ENCODE measurements around the gene SMIM8.
"Not testable (repeated sequence)": the region's sequence is repeated elsewhere in the genome, so short reads cannot be mapped to it uniquely, and the experiment has no call there.

SMIM8 gene, protein sequence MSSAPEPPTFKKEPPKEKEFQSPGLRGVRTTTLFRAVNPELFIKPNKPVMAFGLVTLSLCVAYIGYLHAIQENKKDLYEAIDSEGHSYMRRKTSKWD

DNA sequence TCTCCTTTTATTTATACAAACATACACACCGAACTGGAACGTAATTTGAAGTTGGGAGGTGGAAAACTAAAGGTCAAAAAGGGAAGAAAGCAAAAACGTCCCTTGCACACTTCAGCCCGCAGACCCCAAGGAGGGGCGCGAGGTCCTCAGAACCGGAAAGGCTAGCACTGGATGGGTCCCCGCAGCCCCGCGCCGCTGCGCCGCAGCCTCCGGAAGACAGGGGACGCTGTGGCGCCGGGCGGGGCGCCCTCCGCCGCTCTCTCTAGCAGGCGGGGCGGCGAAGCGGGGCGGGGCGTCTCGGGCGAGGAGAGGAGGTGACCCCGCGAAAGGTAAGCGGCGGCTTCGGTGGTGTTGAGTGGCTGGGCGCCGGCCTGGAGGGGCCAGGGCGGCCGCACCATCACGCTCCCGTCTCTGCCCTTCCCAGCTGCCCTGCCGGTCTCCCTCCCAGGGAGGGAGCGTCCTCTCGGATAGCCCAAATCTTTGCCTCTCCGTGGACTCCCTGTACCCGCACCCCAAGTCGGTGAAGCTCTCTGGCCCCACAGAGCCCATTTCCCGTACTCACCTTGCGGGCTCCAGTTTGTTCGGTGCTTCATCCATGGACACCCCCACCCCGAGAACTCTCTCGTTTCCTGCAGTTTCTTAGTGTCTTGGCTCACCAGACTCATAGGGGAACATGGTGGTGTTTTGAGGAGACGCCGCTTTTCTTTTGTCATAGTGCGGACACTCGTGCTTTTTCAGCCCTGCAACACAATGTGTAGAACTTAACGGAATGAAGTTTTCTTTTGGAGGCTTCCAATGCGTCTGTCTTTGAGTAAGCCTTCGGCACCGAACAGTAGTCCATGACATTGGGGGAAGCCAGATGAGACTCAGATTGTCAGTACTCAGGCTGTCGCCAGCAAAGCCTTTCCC lies at the start of gene SMIM8:
TSS of gene SMIM8 (plus strand) at position 285 of the 909 bp plus-strand sequence. CDS start 14,444 bp downstream, outside the sequence.
- DNase-seq (ENCODE audit: low read depth): peak; percentile 71

DNA sequence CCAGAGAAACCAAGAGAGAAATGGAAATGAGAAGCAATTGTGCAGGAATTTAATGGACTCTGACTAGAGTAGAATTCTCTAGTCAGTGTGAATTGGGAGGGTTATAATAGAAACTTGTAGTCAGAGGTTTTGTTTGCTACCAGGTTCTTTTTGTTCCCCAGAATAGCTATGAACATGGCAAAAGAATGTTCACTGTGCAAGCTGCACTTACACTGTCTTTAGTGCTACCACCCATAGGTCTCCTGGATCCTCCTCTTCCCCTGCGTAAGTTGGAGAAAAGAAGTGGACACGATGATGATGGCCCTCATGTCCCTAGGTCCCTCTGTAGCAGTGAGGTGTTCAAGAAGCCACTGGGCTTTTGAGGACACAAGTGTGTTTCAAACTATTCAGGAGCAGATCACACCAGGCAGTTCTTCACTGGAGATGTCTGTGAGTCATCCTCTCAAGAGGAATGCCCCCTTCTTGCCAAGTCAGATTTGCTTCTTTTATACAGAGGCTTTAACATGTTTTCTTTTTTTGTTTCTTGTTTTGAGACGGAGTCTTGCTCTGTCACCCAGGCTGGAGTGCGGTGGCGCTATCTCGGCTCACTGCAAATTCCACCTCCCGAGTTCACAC lies 47.6 kb upstream of the SMIM8 start:
- no peak for DNase-seq (ENCODE audit: low read depth)

DNA sequence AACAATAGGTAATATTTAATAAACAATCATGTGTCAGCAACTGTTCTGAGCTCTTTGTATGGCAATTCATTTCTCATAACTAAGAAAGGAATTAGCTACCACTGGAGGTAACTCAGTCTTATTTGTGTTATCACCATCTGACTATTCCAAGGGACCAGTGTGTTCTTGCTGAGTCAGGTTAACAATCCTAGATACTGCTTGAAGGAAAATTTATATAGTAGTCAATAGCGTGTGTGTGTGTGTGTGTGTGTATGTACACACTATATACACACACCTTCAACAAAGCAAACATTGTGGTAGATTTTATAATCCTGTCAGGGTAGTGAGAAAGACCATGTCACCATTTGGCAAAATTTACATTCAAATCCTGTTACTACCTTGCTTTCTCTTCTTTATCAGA lies 45.8 kb upstream of the SMIM8 start:
- DNase-seq (ENCODE audit: low read depth): no peak

DNA sequence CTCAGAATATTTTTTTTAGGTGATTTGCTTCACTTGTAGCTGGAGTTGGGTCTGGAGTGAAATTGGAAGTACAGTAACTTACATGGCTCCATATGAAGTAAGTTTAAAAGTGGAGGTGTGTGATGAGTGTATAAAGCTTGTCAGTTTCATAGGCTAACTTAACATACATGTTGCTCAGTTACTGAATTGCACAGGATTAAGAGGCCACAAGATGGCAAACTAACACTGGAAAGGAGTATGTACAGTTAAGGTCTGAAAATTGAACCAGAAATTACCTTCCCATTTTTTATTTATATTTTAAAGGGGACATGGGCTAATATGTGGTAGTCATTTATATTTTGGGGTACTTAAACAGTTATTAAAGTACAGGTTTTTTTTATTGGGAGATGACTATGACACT lies 45.3 kb upstream of the SMIM8 start:
- DNase-seq (ENCODE audit: low read depth): no peak

DNA sequence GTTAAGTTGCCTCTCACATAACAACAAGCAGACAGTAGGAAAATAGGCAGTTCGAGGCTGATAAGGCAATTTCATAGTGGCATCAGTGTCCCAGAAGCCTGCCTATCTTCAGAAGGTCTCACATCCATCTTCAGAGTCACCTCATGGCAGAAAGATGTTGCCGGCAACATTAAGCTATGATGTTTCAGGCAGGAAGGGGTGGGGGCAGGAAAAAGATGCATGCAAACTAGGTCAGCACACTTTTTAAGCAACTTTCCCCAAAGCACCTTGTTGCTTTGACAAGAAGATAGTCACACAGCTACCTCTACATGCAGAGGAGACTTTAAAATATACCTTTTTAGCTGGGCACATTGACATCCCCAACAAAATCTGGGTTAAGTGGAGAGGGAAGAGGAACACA lies 43.2 kb upstream of the SMIM8 start:
- no peak for DNase-seq (ENCODE audit: low read depth)

DNA sequence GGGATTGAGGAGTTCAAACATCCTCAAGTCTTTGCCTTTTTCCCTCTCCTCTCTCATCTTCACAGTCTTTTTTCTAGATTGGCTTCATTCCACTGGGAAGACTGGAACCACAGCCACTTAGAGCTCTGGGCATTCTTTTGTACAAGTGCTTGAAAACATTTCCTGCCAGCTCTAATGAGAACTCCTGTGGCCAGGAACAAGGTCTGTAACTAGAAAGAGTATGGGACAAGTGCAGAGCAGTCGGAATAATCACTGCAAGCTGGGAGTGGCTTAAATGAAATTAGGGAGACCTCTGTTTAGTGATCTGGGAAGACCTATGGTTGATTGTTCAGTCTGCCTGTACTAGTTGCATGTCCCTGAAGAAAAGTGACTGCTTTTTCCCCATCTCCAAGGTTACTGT lies 41.0 kb upstream of the SMIM8 start:
- no peak for DNase-seq (ENCODE audit: low read depth)

DNA sequence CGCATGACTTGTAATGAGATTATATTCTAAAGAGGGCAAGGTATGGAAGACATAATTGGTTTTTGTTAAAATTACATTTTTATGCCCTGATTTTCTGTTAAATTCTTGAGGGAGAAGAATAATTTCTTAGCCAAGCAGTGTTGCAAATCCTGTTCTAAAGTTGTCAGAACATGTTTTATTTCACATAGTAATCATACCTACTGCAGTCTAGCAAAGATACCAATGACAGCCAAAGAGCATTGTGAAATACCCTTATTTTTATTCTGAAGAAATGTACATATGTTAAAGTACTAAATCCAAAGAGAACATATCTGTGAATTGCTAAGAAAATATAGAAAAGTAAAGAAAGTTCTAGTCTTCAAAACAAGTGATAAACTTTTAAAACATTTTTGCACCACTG lies 39.6 kb upstream of the SMIM8 start:
- DNase-seq (ENCODE audit: low read depth): no peak

DNA sequence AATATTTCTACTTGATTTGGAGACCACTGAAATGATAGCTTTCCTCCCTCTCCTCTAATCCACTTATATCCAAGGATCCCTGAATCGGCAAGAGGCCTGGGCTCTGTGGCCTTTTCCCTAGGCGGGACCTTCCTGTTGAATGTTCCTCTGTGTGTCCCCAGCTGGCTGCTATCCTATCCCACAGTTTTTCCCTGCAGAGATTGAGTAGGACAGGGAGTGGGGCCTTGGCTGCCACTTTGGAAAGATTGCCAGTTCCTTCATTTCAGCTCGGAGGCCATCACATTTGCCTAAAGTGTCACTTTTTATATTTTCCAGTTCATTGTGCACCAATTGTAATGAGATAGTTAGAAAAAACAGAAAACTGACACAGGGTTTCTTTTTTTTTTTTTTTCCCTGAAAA lies 38.9 kb upstream of the SMIM8 start:
- no peak for DNase-seq (ENCODE audit: low read depth)

DNA sequence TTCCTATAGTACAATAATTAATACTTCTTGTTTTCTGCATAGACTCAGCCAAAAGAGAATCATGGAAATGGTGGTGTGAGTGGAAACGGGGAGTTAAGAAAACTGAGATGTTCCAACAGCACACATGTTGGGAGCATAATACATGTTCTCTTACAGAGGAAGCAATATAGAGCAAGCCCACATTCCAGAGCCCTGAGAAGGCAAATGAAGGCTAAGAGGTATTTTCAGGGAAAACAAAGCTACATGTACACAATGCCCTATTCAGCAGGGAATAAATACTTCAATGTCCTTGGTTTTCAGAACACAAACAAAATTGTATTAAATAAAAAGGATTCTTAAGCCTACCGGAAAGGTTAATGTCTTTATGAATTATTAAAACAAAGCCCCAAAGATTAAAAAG lies 35.1 kb upstream of the SMIM8 start:
- DNase-seq (ENCODE audit: low read depth): no peak

DNA sequence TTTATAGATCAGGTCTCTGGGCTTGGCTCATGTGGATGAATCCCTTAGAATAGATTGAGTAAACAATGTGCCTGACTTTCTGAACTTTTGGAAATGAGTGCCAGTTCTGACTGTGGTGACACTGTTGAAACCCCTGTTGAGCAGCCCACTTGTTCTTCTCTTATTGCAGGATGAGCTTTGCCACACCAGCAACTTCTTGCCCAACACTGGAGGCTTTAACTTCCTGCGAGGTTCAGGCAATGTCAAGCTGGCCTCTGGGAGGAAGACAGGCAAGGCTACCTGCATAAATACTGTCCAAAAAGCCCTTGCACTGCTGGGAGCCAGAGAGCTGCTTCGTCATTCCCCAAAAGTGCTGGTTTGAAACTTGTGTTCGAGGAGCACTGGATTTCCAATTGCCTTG lies 32.8 kb upstream of the SMIM8 start:
- DNase-seq (ENCODE audit: low read depth): no peak

DNA sequence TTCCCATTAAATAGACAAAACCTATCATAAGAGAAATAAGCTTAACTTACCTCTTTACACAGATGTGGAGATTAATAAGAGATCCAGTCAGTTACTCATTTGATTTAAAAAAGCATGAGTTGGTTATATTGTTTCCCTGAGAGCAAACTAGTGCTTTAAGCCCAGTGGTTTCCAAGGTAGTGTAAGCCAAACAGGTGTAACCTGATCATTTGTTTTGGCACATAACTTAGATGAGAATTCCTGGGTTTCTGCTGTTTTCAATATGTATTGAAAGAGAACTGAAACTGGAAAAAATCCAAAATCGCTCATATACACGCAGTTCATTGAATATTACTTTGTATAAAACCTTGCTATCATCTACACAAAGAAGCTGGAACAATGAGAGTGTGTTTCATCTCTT lies 30.5 kb upstream of the SMIM8 start:
- DNase-seq (ENCODE audit: low read depth): no peak

DNA sequence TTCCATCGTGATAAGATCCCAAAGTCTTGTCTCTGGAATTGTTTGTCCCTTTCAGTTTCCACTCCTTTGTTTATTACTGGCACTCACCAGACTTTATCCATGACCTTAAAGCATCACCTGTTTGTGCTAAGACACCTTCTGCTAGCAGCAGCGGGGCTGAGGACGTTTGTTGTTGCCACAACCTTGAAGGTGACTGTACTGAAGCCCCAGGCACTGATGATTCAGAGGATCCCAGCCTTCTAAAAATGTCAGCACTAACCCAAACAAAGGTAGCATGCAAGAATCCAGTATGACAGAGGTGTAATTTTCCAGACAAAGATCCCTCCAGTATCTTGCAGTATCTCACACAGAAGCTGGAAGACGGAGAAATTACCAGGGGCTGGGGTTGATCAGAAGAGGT lies 28.9 kb upstream of the SMIM8 start:
- no peak for DNase-seq (ENCODE audit: low read depth)

DNA sequence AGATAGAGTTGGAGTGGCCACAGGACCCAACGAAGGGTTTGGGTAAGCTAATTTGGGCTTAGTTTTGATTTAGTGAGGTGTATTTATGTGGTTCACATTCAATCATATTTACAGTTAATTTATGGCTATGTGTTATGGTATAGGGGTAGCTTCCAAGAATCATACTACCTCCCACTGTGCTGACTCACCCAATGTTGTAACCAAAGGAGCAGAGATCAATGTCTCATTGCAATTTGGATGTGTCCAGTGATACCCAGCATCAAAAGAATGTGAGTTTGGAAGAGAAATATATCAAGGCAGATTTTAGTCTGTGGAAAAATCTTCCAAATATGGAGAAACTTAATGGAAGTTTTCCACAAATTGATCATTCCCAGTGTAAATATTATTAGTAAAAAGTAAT lies 25.3 kb upstream of the SMIM8 start:
- DNase-seq (ENCODE audit: low read depth): no peak

DNA sequence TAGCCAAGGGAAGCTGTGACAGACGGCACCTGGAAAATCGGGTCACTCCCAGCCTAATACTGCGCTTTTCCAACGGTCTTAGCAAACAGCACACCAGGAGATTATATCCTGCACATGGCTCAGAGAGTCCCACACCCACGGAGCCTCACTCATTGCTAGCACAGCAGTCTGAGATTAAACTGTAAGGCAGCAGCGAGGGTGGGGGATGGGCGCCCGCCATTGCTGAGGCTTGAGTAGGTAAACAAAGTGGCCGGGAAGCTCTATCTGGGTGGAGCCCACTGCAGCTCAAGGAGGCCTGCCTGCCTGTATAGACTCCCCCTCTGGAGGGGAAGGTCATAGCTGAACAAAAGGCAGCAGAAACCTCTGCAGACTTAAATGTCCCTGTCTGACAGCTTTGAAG lies 21.1 kb upstream of the SMIM8 start:
- DNase-seq (ENCODE audit: low read depth): not testable (repeated sequence)

DNA sequence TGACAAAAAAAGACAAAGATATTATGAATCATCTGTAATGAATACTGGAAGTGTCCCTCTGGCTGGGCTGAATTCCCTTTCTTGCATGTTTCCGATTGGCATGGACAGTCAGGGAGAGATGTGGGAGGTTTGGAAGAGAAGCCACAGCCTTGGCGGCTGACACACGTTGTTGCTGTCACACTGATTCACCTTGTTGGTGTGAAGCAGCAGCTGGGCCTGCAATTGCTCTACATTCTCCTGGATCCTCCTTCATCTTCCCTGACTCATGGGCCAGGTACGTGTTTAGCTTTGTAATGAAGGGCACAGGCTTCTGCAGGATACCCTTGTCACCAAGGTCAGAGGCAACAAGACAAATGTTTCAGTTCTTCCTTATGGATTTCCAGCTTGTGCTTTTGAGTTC lies 13.4 kb upstream of the SMIM8 start:
- DNase-seq (ENCODE audit: low read depth): no peak

DNA sequence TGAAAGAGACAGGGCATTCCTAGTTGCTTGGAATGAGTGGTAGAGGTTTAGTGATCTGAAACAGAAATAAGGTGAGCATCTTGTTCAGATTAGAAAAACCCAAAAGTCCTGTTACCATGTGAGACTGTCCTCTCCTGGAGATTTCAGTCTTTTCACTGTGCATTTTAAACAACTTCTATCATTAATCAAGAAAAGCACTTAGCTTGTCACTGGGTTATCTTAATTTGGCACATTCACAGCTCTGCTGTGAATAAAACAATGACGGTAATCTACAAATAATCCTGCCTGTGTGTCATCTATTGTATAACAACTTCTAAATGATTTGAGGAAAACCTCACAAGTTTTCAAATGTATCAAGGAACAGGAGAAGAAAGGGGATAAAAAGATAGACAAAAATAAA lies 9.5 kb upstream of the SMIM8 start:
- DNase-seq (ENCODE audit: low read depth): no peak

DNA sequence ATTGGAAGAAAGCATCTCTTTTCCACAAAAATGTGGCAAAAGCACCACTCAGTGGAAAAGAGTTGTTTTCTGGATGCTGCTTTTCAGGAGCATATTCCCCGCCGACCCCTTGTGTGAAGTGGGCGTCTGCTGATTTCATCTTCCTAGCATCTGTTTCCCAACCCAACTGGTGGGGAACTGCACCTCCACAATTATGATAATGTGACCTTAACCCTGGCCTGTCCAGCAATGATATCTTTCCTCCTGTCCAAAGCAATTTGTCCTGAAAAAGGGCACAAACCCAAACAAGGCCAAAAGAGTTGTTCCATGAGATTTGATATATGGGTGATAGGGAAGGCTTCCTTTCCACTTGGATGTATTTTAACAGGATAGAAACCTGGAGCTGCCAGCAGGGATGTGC lies 7.3 kb upstream of the SMIM8 start:
- no peak for DNase-seq (ENCODE audit: low read depth)

DNA sequence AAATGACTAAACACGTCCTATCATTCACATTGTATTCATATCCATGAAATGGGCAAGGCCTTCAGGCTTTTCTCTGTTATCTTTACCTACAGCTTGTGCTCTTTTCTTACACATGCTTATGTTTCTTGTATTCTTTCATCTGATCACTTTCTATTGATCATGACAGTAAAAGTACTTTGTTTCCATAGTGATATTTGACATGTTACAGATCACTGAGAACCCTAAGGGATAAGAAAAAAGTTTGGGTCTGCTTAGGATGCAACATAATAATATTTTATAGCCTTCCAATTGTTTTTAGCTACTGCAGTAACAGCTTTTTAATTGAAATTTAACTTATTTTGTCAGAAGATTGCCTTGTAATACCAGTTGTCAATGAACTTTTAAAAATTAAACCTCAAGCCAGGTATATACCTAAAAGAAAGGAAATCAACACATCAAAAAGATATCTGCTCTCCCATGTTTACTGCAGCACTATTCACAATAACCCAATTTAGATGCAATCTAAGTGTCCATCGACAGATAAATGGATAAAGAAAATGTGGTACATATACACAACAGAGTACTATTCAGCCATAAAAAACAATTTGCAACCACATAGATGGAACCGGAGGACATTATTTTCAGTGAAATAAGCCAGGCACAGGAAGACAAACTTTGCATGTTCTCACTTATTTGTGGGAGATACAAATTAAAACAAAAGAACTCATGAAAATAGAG lies 3.0 kb upstream of the SMIM8 start:
- no peak for DNase-seq (ENCODE audit: low read depth)

DNA sequence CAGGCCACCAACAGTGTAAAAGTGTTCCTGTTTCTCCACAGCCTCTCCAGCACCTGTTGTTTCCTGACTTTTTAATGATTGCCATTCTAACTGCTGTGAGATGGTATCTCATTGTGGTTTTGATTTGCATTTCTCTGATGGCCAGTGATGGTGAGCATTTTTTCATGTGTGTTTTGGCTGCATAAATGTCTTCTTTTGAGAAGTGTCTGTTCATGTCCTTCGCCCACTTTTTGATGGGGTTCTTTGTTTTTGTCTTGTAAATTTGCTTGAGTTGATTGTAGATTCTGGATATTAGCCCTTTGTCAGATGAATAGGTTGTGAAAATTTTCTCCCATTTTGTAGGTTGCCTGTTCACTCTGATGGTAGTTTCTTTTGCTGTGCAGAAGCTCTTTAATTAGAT lies 1.5 kb downstream of the SMIM8 start:
- not testable (repeated sequence) for DNase-seq (ENCODE audit: low read depth)

DNA sequence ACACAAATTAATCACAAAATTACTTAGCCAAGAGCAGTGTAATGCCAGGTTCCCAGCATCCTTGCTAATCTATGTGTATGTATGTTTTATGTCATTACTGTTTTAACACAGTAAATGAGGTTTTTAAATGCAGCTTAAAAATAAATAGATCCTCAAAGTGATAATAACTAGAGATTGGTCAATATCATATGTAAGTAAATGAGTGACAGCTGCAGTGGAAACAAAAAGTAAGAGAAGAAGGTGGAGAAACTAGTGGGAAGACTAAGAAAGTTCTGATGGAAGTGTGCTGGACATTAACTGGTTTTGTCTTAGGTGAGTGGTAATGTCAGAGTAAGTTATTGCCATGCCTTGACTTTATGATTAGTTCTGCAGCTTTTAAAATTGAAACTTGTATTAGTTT lies 8.6 kb downstream of the SMIM8 start:
- no peak for DNase-seq (ENCODE audit: low read depth)

DNA sequence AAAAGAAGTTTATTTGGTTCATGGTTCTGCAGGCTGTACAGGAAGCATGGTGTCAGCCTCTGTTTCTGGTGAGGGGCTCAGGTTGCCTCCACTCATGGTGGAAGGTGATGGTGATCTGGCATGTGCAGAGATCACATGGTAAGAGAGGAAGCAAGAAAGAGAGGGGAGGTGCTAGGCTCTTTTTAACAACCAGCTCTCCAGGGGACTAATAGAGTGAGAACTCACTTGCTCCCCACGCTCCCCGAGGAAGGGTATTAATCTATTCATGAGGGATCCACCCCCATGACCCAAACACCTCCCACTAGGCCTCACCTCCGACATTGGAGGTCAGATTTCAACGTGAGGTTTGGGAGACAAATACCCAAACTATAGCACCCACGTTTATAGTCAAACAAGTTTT lies 10.6 kb downstream of the SMIM8 start:
- no peak for DNase-seq (ENCODE audit: low read depth)

DNA sequence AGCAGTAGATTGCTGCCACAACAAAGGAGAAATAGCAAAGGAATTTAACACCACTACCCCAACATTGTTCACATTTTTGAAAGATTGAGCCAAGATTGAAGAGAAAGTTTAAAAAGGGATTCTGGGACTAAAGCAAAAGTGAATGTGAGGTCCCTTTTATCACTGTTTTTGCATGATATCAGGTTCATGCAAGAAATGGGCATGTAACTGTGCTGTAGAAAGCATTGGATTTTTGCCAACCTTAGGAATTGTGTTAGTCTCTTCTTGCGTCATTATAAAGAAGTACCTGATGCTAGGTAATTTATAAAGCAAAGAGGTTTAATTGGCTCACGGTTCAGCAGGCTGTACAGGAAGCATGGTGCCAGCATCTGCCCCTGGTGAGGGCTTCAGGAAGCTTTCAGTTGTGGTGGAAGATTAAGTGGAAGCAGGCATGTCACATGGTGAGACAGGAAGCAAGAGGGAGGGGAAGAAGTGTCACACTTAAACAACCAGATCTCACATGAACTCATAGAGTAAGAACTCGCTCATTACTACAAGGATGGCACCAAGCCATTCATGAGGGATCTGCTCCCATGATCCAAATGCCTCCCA lies 11.3 kb downstream of the SMIM8 start:
- no peak for DNase-seq (ENCODE audit: low read depth)

DNA sequence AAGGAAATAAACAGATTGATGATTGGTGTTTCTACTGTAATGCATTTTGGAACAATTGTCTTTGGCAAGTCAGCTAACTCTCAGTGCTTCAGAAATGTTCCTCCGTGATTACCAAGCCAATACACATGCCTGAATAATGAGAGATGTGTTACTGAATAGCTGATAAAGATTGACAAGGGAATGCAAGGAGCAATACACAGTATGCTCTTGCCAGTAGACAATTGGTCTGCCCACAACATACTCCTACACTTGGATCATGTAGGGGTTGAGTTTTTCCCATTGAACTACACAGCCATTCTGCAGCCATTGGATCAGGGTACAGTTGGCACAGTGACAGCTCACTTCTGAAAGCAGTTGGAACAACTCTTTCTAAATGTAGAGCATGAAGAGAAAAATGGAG lies 12.3 kb downstream of the SMIM8 start:
- no peak for DNase-seq (ENCODE audit: low read depth)

Measured in stimulated activated CD8-positive, alpha-beta memory T cell treated with anti-CD3 and anti-CD28 coated beads, Interleukin-12 subunit alpha, Interleukin-12 subunit beta, amount 100 ng/mL, for 4 hours (primary cell).